Neural cell (in vitro differentiated cells): ENCODE results near the gene CREM.

Source experiments
- EP300 ChIP-seq: fragments of 450-650 bp; conservative IDR thresholded peaks from 2 replicates; pipeline ENCODE4 v1.6.1; 2014; ENCODE audit warnings: antibody characterized with exemption, mild to moderate bottlenecking, moderate library complexity; ENCODE audit not compliant: poor library complexity, severe bottlenecking
- EZH2 ChIP-seq: fragments of 200-600, 300-800 bp; shearing (Covaris generic), sonication (generic); IDR thresholded peaks from 2 replicates; pipeline ENCODE4 v1.6.1; 2014; ENCODE audit warnings: antibody characterized with exemption, low read length, borderline replicate concordance, mild to moderate bottlenecking; ENCODE audit not compliant: insufficient read depth, poor library complexity, severe bottlenecking
- MXI1 ChIP-seq: fragments of 450-650 bp; conservative IDR thresholded peaks from 2 replicates; pipeline ENCODE4 v1.6.1; 2014; ENCODE audit warnings: antibody characterized with exemption, mild to moderate bottlenecking; ENCODE audit not compliant: poor library complexity, severe bottlenecking
- POLR2AphosphoS5 ChIP-seq: IDR thresholded peaks from 2 replicates; pipeline ENCODE4 v1.6.1; 2012
- REST ChIP-seq: IDR thresholded peaks from 2 replicates; pipeline ENCODE4 v1.6.1; 2012; ENCODE audit warnings: borderline replicate concordance
- SMC3 ChIP-seq: fragments of 450-650 bp; conservative IDR thresholded peaks from 2 replicates; pipeline ENCODE4 v1.6.1; 2014; ENCODE audit warnings: antibody characterized with exemption, mild to moderate bottlenecking, moderate library complexity; ENCODE audit not compliant: poor library complexity
- TAF1 ChIP-seq: IDR thresholded peaks from 2 replicates; pipeline ENCODE4 v1.6.1; 2012; ENCODE audit warnings: low read depth
- TF ChIP-seq, protein P1 (sequence below): fragments of 450-650 bp; IDR thresholded peaks from 2 replicates; pipeline ENCODE4 v1.5.1; 2014; ENCODE audit warnings: antibody characterized with exemption, mild to moderate bottlenecking, moderate library complexity; ENCODE audit not compliant: poor library complexity, severe bottlenecking

GRCh38 chr10:35126530-35127288 lies at the start of gene CREM:
- TF ChIP-seq, protein P1, sequence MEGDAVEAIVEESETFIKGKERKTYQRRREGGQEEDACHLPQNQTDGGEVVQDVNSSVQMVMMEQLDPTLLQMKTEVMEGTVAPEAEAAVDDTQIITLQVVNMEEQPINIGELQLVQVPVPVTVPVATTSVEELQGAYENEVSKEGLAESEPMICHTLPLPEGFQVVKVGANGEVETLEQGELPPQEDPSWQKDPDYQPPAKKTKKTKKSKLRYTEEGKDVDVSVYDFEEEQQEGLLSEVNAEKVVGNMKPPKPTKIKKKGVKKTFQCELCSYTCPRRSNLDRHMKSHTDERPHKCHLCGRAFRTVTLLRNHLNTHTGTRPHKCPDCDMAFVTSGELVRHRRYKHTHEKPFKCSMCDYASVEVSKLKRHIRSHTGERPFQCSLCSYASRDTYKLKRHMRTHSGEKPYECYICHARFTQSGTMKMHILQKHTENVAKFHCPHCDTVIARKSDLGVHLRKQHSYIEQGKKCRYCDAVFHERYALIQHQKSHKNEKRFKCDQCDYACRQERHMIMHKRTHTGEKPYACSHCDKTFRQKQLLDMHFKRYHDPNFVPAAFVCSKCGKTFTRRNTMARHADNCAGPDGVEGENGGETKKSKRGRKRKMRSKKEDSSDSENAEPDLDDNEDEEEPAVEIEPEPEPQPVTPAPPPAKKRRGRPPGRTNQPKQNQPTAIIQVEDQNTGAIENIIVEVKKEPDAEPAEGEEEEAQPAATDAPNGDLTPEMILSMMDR = peak; percentile 86
- TF ChIP-seq MXI1 = peak; percentile 71
- TF ChIP-seq TAF1 = peak; percentile 67
- TF ChIP-seq POLR2AphosphoS5 = peak; percentile 86
- no peak for TF ChIP-seq EZH2
- peak; percentile 73 for TF ChIP-seq SMC3
- TF ChIP-seq EP300 = peak; percentile 83
- peak; percentile 61 for TF ChIP-seq REST
